ENCODE data around the gene CLSTN2.

Gene CLSTN2

DNA sequence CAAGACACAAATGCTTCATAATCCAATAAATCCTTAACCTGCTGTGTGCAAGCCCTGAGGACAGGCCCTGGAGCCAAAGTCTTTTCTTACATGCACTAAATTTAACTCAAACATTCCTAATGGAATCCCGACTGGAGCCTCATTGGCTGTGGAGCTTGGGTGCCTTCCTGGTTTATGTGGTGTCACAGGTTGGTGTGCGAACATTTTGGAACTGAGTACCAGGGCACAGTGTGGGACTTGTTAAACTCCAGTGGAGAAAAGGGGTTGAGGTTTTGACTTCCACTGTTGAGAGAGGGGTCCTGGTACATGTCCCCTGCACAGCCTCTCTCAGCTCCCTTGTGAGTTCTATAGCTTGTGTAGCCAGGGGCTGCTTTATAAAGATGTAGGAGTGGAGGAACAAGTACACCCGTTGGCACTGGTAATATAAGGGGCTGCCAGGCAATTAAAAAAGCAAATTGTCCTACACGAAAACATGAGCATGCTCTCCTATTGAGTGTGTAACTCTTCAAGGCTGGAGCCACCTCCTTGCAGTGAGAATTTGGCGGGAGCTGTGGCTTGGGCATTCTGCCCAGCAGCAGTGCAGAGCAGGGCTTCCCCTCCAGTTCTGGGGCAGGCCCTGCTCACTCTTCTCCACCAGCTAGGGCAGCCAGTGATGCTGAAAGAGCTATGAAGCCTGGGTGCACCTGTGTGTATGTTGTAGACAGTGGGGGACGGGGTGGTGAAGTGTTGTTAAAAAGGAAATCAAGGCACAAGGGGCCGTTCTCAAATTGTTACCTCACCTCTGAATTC is 218.1 kb downstream of the CLSTN2 start:
- peaks cover 0 to 16% (median 6%) of the 10 kb centered on the region in 4 donors for H3K4me1 ChIP-seq
- intact Hi-C loops (cut with DNase I; ENCODE audit: low total_unique reads): no loop called here
- no peak overlapping the region for H3K4me3 ChIP-seq
- no peak overlapping the region for H3K27ac ChIP-seq
- H3K9me3 ChIP-seq: no peaks in the 10 kb centered on the region
- peak in 1 of 2 donors; percentile 69 for DNase-seq
- TF ChIP-seq, protein P1, sequence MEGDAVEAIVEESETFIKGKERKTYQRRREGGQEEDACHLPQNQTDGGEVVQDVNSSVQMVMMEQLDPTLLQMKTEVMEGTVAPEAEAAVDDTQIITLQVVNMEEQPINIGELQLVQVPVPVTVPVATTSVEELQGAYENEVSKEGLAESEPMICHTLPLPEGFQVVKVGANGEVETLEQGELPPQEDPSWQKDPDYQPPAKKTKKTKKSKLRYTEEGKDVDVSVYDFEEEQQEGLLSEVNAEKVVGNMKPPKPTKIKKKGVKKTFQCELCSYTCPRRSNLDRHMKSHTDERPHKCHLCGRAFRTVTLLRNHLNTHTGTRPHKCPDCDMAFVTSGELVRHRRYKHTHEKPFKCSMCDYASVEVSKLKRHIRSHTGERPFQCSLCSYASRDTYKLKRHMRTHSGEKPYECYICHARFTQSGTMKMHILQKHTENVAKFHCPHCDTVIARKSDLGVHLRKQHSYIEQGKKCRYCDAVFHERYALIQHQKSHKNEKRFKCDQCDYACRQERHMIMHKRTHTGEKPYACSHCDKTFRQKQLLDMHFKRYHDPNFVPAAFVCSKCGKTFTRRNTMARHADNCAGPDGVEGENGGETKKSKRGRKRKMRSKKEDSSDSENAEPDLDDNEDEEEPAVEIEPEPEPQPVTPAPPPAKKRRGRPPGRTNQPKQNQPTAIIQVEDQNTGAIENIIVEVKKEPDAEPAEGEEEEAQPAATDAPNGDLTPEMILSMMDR (IDR thresholded peaks at IDR 0.05): no peak
- H3K27me3 ChIP-seq: no peaks in the 10 kb centered on the region
- H3K36me3 ChIP-seq: no peaks in the 10 kb centered on the region

DNA sequence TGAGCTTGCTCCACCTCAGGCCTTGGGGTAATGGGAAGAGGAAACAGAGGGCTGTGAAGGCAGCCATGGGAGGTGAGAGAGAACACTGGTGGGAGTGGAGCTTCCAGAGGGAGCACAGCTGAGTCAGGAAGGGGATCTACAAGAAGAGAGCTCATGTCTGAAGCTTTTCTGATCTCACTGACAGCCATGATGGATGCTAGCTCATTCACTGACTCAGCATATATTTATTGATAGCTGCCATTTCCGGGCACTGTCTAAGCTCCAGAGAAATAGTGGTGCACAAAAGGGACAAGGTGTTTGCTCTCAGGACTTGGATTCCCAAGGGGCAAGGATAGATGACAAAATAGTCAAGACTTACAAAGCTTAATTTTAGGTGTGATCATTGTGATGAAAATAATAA is 218.8 kb downstream of the CLSTN2 start:
- no peak for DNase-seq
- Histone ChIP-seq H3K36me3 (no peaks in the 10 kb centered on the region), H3K27ac (no peak overlapping the region), H3K4me3 (no peak overlapping the region), H3K9me3 (no peaks in the 10 kb centered on the region), H3K27me3 (no peaks in the 10 kb centered on the region), H3K4me1 (peaks cover 0 to 16% (median 6%) of the 10 kb centered on the region in 4 donors)
- TF ChIP-seq, protein P1 (IDR thresholded peaks at IDR 0.05): no peak
- intact Hi-C loops (cut with DNase I; ENCODE audit: low total_unique reads): no loop called here

DNA sequence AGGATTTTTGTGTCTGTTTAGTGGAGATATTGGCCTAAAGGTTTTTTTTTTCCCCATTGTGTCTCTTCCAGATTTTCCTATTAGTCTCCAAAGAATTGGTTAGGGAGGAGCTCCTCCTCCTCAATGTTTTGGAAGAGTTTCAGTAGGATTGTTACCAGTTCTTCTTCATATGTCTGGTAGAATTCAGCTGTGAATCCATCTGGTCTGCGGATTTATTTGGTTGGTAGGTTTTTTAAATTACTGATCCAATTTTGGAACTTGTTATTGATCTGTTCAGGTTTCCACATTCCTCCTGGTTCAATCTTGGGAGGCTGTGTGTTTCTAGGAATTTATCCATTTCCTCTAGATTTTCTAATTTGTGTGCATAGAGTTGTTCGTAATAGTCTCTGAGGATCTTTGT is 222.2 kb downstream of the CLSTN2 start:
- Histone ChIP-seq H3K36me3 (no peaks in the 10 kb centered on the region), H3K27ac (no peak overlapping the region), H3K4me1 (peaks cover 0 to 10% (median 6%) of the 10 kb centered on the region in 4 donors), H3K27me3 (no peaks in the 10 kb centered on the region), H3K4me3 (no peak overlapping the region), H3K9me3 (no peaks in the 10 kb centered on the region)
- no peak for DNase-seq
- intact Hi-C loops (cut with DNase I; ENCODE audit: low total_unique reads): no loop called here
- TF ChIP-seq, protein P1 (IDR thresholded peaks at IDR 0.05): no peak

DNA sequence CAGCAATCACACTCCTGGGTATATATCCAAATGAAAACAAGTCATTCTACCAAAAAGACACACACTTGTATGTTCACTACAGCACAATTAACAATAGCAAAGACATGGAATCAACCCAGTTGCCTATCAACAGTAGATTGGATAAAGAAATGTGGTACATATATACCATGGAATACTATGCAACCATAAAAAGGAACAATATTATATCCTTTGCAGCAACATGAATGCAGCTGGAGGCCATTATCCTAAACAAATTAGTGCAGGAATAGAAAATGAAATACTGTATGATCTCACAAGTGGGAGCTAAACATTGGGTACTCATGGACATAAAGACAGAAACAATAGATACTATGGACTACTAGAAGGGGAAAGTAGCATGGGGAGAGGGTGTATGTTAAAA is 224.7 kb downstream of the CLSTN2 start:
- DNase-seq: no peak
- intact Hi-C loops (cut with DNase I; ENCODE audit: low total_unique reads): no loop called here
- Histone ChIP-seq H3K27ac (no peak overlapping the region), H3K36me3 (no peaks in the 10 kb centered on the region), H3K4me3 (no peak overlapping the region), H3K4me1 (no peaks in the 10 kb centered on the region), H3K9me3 (no peaks in the 10 kb centered on the region), H3K27me3 (no peaks in the 10 kb centered on the region)
- TF ChIP-seq, protein P1 (IDR thresholded peaks at IDR 0.05): no peak

DNA sequence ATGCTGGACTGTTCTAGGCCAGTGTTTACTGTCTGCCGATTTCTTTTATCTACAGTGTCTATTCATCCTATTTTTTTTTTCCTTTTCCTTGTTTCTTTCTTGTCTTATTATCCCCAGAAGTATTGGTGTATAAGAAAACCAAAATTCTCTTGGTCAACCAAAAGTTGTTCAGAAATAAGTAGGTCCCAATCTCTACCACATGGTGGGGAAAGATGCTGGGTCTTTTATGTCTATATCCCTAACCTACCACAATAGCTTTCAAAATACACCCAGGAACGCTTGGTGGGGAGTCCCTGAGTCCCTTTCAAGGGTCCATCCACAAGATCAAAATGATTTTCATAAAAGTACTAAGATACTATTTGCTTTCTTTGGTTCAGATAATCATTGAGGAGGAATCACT is 225.6 kb downstream of the CLSTN2 start:
- no peak overlapping the region for H3K27ac ChIP-seq
- no peaks in the 10 kb centered on the region for H3K36me3 ChIP-seq
- H3K9me3 ChIP-seq: no peaks in the 10 kb centered on the region
- no peaks in the 10 kb centered on the region for H3K27me3 ChIP-seq
- H3K4me1 ChIP-seq: no peaks in the 10 kb centered on the region
- intact Hi-C loops (cut with DNase I; ENCODE audit: low total_unique reads): no loop called here
- DNase-seq: no peak
- H3K4me3 ChIP-seq: no peak overlapping the region
- TF ChIP-seq, protein P1 (IDR thresholded peaks at IDR 0.05): no peak

Measured in tibial artery (tissue), 4 donors.